Ovary (tissue), 3 donors: ENCODE data around the gene ABI3.

ENCODE experiments used
- EP300 ChIP-seq: sonication (generic); formaldehyde crosslinking; IDR thresholded peaks from one replicate; pipeline ENCODE4 v1.6.1; 2017; ENCODE audit warnings: antibody characterized with exemption
- POLR2A ChIP-seq: fragments of 450-650 bp; IDR thresholded peaks from one replicate; pipeline ENCODE4 v1.6.1; 2017; ENCODE audit warnings: antibody characterized with exemption, mild to moderate bottlenecking, moderate library complexity
- TF ChIP-seq, protein P1 (sequence below), 3 donors: fragments of 450-650 bp in 2 of 3; fragments of 200-600 bp in 1 of 3; IDR thresholded peaks; one replicate each; pipeline versions ENCODE4 v1.5.1 to v1.8.0; 2016 to 2022; ENCODE audit warnings: antibody characterized with exemption in 3 of 3, mild to moderate bottlenecking in 1 of 3
- donor health status: DM: no; HTN: no; CAD: no.

DNA sequence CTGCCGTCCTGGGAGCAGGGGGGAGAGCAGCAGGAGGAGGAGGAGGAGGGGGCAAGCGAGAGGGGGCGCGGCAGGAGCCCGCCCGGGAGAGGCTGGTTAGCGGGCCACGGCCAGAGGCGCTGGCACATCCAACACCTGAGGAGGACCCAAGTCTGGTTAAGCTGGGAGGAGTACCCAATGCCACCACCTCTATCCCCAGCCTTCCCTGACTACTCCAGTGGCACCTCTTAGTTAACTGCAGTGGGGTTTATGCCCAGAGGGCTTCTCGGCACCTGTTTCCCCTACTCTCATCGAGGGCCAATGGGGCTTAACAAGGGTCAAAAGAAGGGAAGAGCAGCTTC is 14.5 kb downstream of the ABI3 start:
- TF ChIP-seq POLR2A (no peak), EP300 (no peak)
- TF ChIP-seq, protein P1, sequence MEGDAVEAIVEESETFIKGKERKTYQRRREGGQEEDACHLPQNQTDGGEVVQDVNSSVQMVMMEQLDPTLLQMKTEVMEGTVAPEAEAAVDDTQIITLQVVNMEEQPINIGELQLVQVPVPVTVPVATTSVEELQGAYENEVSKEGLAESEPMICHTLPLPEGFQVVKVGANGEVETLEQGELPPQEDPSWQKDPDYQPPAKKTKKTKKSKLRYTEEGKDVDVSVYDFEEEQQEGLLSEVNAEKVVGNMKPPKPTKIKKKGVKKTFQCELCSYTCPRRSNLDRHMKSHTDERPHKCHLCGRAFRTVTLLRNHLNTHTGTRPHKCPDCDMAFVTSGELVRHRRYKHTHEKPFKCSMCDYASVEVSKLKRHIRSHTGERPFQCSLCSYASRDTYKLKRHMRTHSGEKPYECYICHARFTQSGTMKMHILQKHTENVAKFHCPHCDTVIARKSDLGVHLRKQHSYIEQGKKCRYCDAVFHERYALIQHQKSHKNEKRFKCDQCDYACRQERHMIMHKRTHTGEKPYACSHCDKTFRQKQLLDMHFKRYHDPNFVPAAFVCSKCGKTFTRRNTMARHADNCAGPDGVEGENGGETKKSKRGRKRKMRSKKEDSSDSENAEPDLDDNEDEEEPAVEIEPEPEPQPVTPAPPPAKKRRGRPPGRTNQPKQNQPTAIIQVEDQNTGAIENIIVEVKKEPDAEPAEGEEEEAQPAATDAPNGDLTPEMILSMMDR (IDR thresholded peaks at IDR 0.05), result no peak
